ENCODE data around the gene GABPB2. TPM values are rescaled to one million over a fixed set of nuclear protein-coding genes. Genes with fewer than 3 reads are reported as not detected.

GABPB2 gene
- total and polyA plus RNA-seq, 3 experiments from 2014 or later, result 16.0 to 19.4 (median 19.2) TPM

- DNase-seq, result peak in 2 of 5 donors; percentile 31 to 56
- H3K4me3 Mint-ChIP-seq, result peak within 1 kb of the TSS; percentile 95 to 100 (median 99)
- Histone ChIP-seq H3K27me3 (ENCODE audit: insufficient read depth, low read length, poor library complexity, severe bottlenecking) (no peaks in the 10 kb centered on the region), H3K9me3 (ENCODE audit: low read length) (no peaks in the 10 kb centered on the region), H3K27ac (ENCODE audit: low read depth, low read length) (peak within 1 kb of the TSS; percentile 98), H3K36me3 (ENCODE audit: insufficient read depth, low read length) (peaks cover 18% of the 10 kb centered on the region), H3K4me1 (ENCODE audit: insufficient read depth, low read length) (peaks cover 9% of the 10 kb centered on the region), H3K4me3 (ENCODE audit: low read length) (peak within 1 kb of the TSS; percentile 92)
- H3K27ac Mint-ChIP-seq, result peak within 1 kb of the TSS; percentile 94 to 99 (median 98)
- H3K27me3 Mint-ChIP-seq, result no peaks in the 10 kb centered on the region
- ChIA-PET POLR2A (interaction anchor here (0.5 to 8.1 kb wide), 10 partner anchors 10 to 471 kb away, joined by 3 to 88 read pairs (median 4); partner anchors contain the start of genes C1orf56, TNFAIP8L2 and VPS72), CTCF (interaction anchor here (1.1 to 9.5 kb wide), 15 partner anchors 8 to 97 kb away, joined by 3 to 94 read pairs (median 6); partner anchors contain the start of genes BNIPL, C1orf56, GABPB2 and MINDY1)
- no peaks in the 10 kb centered on the region for H3K9me3 Mint-ChIP-seq
- H3K4me1 Mint-ChIP-seq, result peaks cover 40 to 51% (median 50%) of the 10 kb centered on the region in 3 donors
- H3K36me3 Mint-ChIP-seq, result peaks cover 18 to 44% (median 20%) of the 10 kb centered on the region in 3 donors
Measured at GRCh38 chr1:151060007-151060656, 10.4 kb upstream of the GABPB2 start, which contains the start of gene MLLT11. MLLT11 (plus strand) TSS chr1:151060397; CDS start chr1:151067225, 6,828 bp downstream.

DNA sequence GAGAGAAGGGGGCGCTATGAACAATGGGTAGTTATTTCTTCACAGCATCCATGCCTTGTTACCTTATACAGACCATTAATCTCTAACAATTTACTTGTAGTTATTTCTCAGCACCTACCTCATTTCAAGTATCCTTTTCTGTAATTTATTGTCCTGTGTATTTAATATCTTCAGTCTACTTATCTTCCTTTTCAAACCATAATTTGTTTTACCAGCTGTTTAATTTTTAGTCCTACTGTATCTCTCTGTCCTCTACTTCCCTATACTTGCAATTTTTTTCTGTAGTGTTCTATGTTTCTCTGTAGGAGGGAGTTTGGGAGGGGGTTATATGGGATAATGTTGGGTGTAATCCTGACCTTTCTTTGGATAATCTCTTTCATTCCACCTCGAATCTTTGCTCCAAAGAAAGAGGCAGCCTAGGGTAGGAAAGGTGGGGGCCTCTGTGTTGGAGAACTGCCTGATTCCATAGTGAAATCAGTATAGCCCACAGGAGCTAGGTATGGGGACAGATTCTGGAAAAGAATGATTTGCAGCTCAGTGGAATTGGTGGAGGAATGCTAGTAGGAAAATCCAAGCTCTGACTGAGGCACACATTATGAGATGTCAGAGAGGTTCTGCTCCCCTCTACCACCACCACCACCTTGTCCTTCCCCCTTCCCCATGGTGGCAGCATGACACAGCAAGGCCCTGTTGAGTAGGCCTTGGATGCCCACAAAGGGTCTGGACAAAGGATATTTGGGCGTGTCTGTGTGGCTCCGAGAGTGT lies 9.7 kb upstream of the GABPB2 start:
- ChIA-PET POLR2A (interaction anchor here (0.5 to 8.1 kb wide), 2 partner anchors 12 to 471 kb away, joined by 4 to 88 read pairs; partner anchors contain the start of gene C1orf56), CTCF (interaction anchor here (0.6 to 9.5 kb wide), 11 partner anchors 7 to 65 kb away, joined by 3 to 94 read pairs (median 6); partner anchors contain the start of genes BNIPL, C1orf56 and GABPB2)

DNA sequence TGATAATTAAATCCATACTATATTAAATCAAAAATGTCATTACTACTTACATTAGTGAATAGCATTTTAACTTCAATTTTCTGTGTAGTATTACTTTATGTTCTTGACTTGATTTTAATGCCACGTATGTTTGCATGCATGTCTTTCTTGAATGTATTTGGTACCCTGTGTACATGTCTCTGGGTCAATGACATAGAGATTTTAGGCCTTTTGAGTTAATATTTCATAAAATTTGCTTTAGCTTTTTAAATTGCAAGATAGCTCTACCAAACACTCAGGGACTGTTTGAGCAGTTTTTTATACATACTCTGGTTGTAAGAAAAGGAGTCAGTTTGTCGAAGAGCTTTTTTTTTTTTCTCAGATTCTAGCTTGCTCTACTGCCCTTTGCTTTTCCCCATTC lies 8.9 kb upstream of the GABPB2 start:
- Mint-ChIP-seq H3K27me3 (no peaks in the 10 kb centered on the region), H3K4me3 (peak overlapping the region in 1 of 7 donors; percentile 44), H3K27ac (peak overlapping the region in 2 of 8 donors; percentile 6 to 25), H3K4me1 (peaks cover 24 to 35% (median 34%) of the 10 kb centered on the region in 3 donors), H3K36me3 (peaks cover 9 to 29% (median 10%) of the 10 kb centered on the region in 3 donors), H3K9me3 (no peaks in the 10 kb centered on the region)
- POLR2A ChIA-PET, result interaction anchor here (0.7 to 8.1 kb wide), 2 partner anchors 13 to 87 kb away, joined by 3 to 88 read pairs; partner anchors contain the start of gene C1orf56
- CTCF ChIA-PET, result interaction anchor here (1.4 to 9.5 kb wide), 5 partner anchors 9 to 66 kb away, joined by 3 to 94 read pairs (median 52); partner anchors contain the start of genes C1orf56 and GABPB2
- Histone ChIP-seq H3K4me3 (ENCODE audit: low read length) (no peak overlapping the region), H3K9me3 (ENCODE audit: low read length) (no peaks in the 10 kb centered on the region), H3K27ac (ENCODE audit: low read depth, low read length) (peak overlapping the region; percentile 29), H3K36me3 (ENCODE audit: insufficient read depth, low read length) (peaks cover 9% of the 10 kb centered on the region), H3K27me3 (ENCODE audit: insufficient read depth, low read length, poor library complexity, severe bottlenecking) (no peaks in the 10 kb centered on the region), H3K4me1 (ENCODE audit: insufficient read depth, low read length) (no peaks in the 10 kb centered on the region)
- DNase-seq, result no peak

More for the DNA sequence above, 9.7 kb upstream of the GABPB2 start:
- no peaks in the 10 kb centered on the region for H3K9me3 Mint-ChIP-seq
- no peak for DNase-seq
- H3K27ac ChIP-seq (ENCODE audit: low read depth, low read length), result peak overlapping the region; percentile 98
- peaks cover 11% of the 10 kb centered on the region for H3K36me3 ChIP-seq (ENCODE audit: insufficient read depth, low read length)
- peak overlapping the region; percentile 92 for H3K4me3 ChIP-seq (ENCODE audit: low read length)
- no peaks in the 10 kb centered on the region for H3K9me3 ChIP-seq (ENCODE audit: low read length)
- peak overlapping the region; percentile 94 to 99 (median 98) for H3K27ac Mint-ChIP-seq
- H3K27me3 Mint-ChIP-seq, result no peaks in the 10 kb centered on the region
- no peaks in the 10 kb centered on the region for H3K27me3 ChIP-seq (ENCODE audit: insufficient read depth, low read length, poor library complexity, severe bottlenecking)
- H3K4me1 Mint-ChIP-seq, result peaks cover 33 to 43% (median 43%) of the 10 kb centered on the region in 3 donors
- peaks cover 15 to 37% (median 16%) of the 10 kb centered on the region in 3 donors for H3K36me3 Mint-ChIP-seq
- peak overlapping the region; percentile 95 to 100 (median 99) for H3K4me3 Mint-ChIP-seq
- peaks cover 2% of the 10 kb centered on the region for H3K4me1 ChIP-seq (ENCODE audit: insufficient read depth, low read length)

- DNase-seq, result no peak
- ChIA-PET CTCF (interaction anchor here (6.7 to 9.5 kb wide), 3 partner anchors 8 to 38 kb away, joined by 52 to 94 read pairs (median 74); partner anchors contain the start of genes C1orf56 and GABPB2), POLR2A (interaction anchor here (0.5 to 8.1 kb wide), 2 partner anchors 14 to 38 kb away, joined by 3 to 88 read pairs; partner anchors contain the start of gene C1orf56)
- Mint-ChIP-seq H3K27ac (peak overlapping the region in 2 of 8 donors; percentile 19 to 72), H3K4me1 (peaks cover 18 to 25% (median 25%) of the 10 kb centered on the region in 3 donors), H3K4me3 (peak overlapping the region in 2 of 7 donors; percentile 36 to 47), H3K27me3 (no peaks in the 10 kb centered on the region), H3K9me3 (no peaks in the 10 kb centered on the region), H3K36me3 (peaks cover under 1 to 18% (median 3%) of the 10 kb centered on the region in 3 donors)
- H3K27ac ChIP-seq (ENCODE audit: low read depth, low read length), result peak overlapping the region; percentile 54
- H3K27me3 ChIP-seq (ENCODE audit: insufficient read depth, low read length, poor library complexity, severe bottlenecking), result no peaks in the 10 kb centered on the region
- H3K9me3 ChIP-seq (ENCODE audit: low read length), result no peaks in the 10 kb centered on the region
- no peak overlapping the region for H3K4me3 ChIP-seq (ENCODE audit: low read length)
- H3K36me3 ChIP-seq (ENCODE audit: insufficient read depth, low read length), result peaks cover 9% of the 10 kb centered on the region
- no peaks in the 10 kb centered on the region for H3K4me1 ChIP-seq (ENCODE audit: insufficient read depth, low read length)
Measured at GRCh38 chr1:151062741-151063371, 7.7 kb upstream of the GABPB2 start.

DNA sequence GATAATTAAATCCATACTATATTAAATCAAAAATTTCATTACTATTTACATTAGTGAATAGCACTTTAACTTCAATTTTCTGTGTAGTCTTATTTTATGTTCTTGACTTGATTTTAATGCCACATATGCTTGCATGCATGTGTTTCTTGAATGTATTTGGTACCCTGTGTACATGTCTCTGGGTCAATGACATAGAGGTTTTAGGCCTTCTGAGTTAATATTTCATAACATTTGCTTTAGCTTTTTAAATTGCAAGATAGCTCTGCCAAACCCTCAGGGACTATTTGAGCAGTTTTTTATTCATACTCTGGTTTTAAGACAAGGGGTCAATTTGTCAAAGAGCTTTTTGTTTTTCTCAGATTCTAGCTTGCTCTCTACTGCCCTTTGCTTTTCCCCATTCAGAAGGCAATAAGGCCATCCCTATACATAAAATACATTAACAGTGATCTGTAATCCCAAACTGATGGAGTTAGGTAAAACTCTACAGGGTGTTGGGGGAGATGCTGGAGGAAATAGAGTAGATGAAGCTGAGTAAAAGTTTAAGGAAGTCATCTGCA lies 5.4 kb upstream of the GABPB2 start:
- H3K27me3 ChIP-seq (ENCODE audit: insufficient read depth, low read length, poor library complexity, severe bottlenecking), result no peaks in the 10 kb centered on the region
- no peak overlapping the region for H3K4me3 ChIP-seq (ENCODE audit: low read length)
- H3K9me3 Mint-ChIP-seq, result no peaks in the 10 kb centered on the region
- peak overlapping the region in 1 of 7 donors; percentile 17 for H3K4me3 Mint-ChIP-seq
- DNase-seq, result no peak
- ChIA-PET POLR2A (interaction anchor here (0.7 to 1.0 kb wide), 2 partner anchors 17 to 18 kb away, joined by 3 read pairs; partner anchors contain the start of gene C1orf56), CTCF (interaction anchor here (0.6 to 2.0 kb wide), 5 partner anchors 11 to 701 kb away, joined by 3 to 6 read pairs (median 4); partner anchors contain the start of genes C1orf56 and RPRD2)
- no peaks in the 10 kb centered on the region for H3K27me3 Mint-ChIP-seq
- no peak overlapping the region for H3K27ac ChIP-seq (ENCODE audit: low read depth, low read length)
- no peaks in the 10 kb centered on the region for H3K9me3 ChIP-seq (ENCODE audit: low read length)
- H3K4me1 Mint-ChIP-seq, result peaks cover 18 to 23% (median 22%) of the 10 kb centered on the region in 3 donors
- H3K27ac Mint-ChIP-seq, result peak overlapping the region in 2 of 8 donors; percentile 23 to 71
- H3K4me1 ChIP-seq (ENCODE audit: insufficient read depth, low read length), result no peaks in the 10 kb centered on the region
- H3K36me3 Mint-ChIP-seq, result peaks cover 0 to under 1% (median 0%) of the 10 kb centered on the region in 3 donors
- H3K36me3 ChIP-seq (ENCODE audit: insufficient read depth, low read length), result no peaks in the 10 kb centered on the region

- Mint-ChIP-seq H3K27me3 (no peaks in the 10 kb centered on the region), H3K36me3 (peaks cover 0 to 13% (median 0%) of the 10 kb centered on the region in 3 donors), H3K27ac (peak overlapping the region in 3 of 8 donors; percentile 11 to 94 (median 66)), H3K4me1 (peaks cover 18 to 20% (median 19%) of the 10 kb centered on the region in 3 donors), H3K9me3 (no peaks in the 10 kb centered on the region), H3K4me3 (peak overlapping the region in 1 of 7 donors; percentile 64)
- ChIA-PET POLR2A (interaction anchor here (0.6 kb wide), 1 partner anchor 9 kb away, joined by 4 read pairs; no protein-coding TSS in a partner anchor), CTCF (interaction anchor here (1.2 kb wide), 1 partner anchor 42 kb away, joined by 4 read pairs; no protein-coding TSS in a partner anchor)
- H3K27me3 ChIP-seq (ENCODE audit: insufficient read depth, low read length, poor library complexity, severe bottlenecking), result no peaks in the 10 kb centered on the region
- H3K9me3 ChIP-seq (ENCODE audit: low read length), result no peaks in the 10 kb centered on the region
- no peak overlapping the region for H3K27ac ChIP-seq (ENCODE audit: low read depth, low read length)
- peaks cover 10% of the 10 kb centered on the region for H3K4me1 ChIP-seq (ENCODE audit: insufficient read depth, low read length)
- H3K36me3 ChIP-seq (ENCODE audit: insufficient read depth, low read length), result no peaks in the 10 kb centered on the region
- no peak overlapping the region for H3K4me3 ChIP-seq (ENCODE audit: low read length)
- DNase-seq, result no peak
Measured at GRCh38 chr1:151067185-151067584, 3.4 kb upstream of the GABPB2 start.
